ENCODE results near the gene ETV5. TPM values are rescaled to one million over a fixed set of nuclear protein-coding genes. Genes with fewer than 3 reads are reported as not detected.

Gene ETV5
- total RNA-seq, 1 donor, result 42.3 TPM

- no peaks in the 10 kb centered on the region for H3K9me3 ChIP-seq (ENCODE audit: low read depth, low read length)
- H3K4me1 ChIP-seq (ENCODE audit: insufficient read depth, low read length), result peaks cover 21% of the 10 kb centered on the region
- peaks cover 31% of the 10 kb centered on the region for H3K36me3 ChIP-seq (ENCODE audit: insufficient read depth, low read length)
- peaks cover 4% of the 10 kb centered on the region for H4K20me1 ChIP-seq (ENCODE audit: insufficient read depth, low read length)
- DNase-seq (ENCODE audit: insufficient read length, low spot score, missing footprints), result no peak
- TF ChIP-seq CTCF (IDR thresholded peaks at IDR 0.05; ENCODE audit: extremely low read depth, low read depth, low read length), result no peak
- H3K27ac ChIP-seq (ENCODE audit: low read depth, low read length), result no peak overlapping the region
- no peaks in the 10 kb centered on the region for H3K27me3 ChIP-seq (ENCODE audit: insufficient read depth, low read length)
- H3K4me3 ChIP-seq (ENCODE audit: insufficient read depth, low read length), result no peak overlapping the region
- H2AFZ ChIP-seq (ENCODE audit: low read length), result no peak overlapping the region
- H3K79me2 ChIP-seq (ENCODE audit: insufficient read depth, low read length), result peaks cover 3% of the 10 kb centered on the region
- H3K4me2 ChIP-seq (ENCODE audit: insufficient read depth, low read length), result no peak overlapping the region
Observed at GRCh38 chr3:186096290-186096689, 12.6 kb downstream of the ETV5 start.

GRCh38 chr3:186095561-186096081 lies 13.3 kb downstream of the ETV5 start:
- Histone ChIP-seq H3K9me3 (ENCODE audit: low read depth, low read length) (no peaks in the 10 kb centered on the region), H3K27ac (ENCODE audit: low read depth, low read length) (no peak overlapping the region), H3K79me2 (ENCODE audit: insufficient read depth, low read length) (peaks cover 7% of the 10 kb centered on the region), H3K36me3 (ENCODE audit: insufficient read depth, low read length) (peaks cover 29% of the 10 kb centered on the region), H3K4me2 (ENCODE audit: insufficient read depth, low read length) (no peak overlapping the region), H3K4me3 (ENCODE audit: insufficient read depth, low read length) (no peak overlapping the region), H2AFZ (ENCODE audit: low read length) (no peak overlapping the region), H3K4me1 (ENCODE audit: insufficient read depth, low read length) (peaks cover 21% of the 10 kb centered on the region), H3K27me3 (ENCODE audit: insufficient read depth, low read length) (no peaks in the 10 kb centered on the region), H4K20me1 (ENCODE audit: insufficient read depth, low read length) (peaks cover 4% of the 10 kb centered on the region)
- no peak for DNase-seq (ENCODE audit: insufficient read length, low spot score, missing footprints)
- TF ChIP-seq CTCF (IDR thresholded peaks at IDR 0.05; ENCODE audit: extremely low read depth, low read depth, low read length), result no peak

GRCh38 chr3:186094696-186095425 lies 14.0 kb downstream of the ETV5 start:
- Histone ChIP-seq H2AFZ (ENCODE audit: low read length) (no peak overlapping the region), H3K4me3 (ENCODE audit: insufficient read depth, low read length) (no peak overlapping the region), H4K20me1 (ENCODE audit: insufficient read depth, low read length) (peaks cover 4% of the 10 kb centered on the region), H3K4me1 (ENCODE audit: insufficient read depth, low read length) (peaks cover 21% of the 10 kb centered on the region), H3K36me3 (ENCODE audit: insufficient read depth, low read length) (peaks cover 27% of the 10 kb centered on the region), H3K27ac (ENCODE audit: low read depth, low read length) (no peak overlapping the region), H3K27me3 (ENCODE audit: insufficient read depth, low read length) (no peaks in the 10 kb centered on the region), H3K79me2 (ENCODE audit: insufficient read depth, low read length) (peaks cover 9% of the 10 kb centered on the region), H3K4me2 (ENCODE audit: insufficient read depth, low read length) (no peak overlapping the region), H3K9me3 (ENCODE audit: low read depth, low read length) (no peaks in the 10 kb centered on the region)
- TF ChIP-seq CTCF (IDR thresholded peaks at IDR 0.05; ENCODE audit: extremely low read depth, low read depth, low read length), result no peak
- DNase-seq (ENCODE audit: insufficient read length, low spot score, missing footprints), result no peak

DNA sequence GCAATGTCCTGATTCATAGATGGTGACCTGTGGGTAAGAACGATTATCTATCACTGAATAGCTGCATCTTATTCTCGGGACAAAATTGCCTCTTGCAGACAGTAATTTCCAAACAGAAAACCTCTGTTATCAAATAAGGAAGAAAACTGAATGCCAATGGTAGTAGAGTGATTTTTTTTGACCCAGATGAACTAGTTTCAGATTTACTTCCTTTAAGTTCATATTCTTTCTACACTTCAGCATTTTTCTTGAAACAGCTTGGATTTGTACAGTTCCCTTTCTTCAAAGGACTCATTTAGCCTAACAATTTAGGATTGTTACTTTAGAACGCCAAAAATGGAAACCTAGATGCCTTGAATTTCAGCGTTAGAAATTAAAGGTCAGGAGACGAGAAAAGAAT lies 14.6 kb downstream of the ETV5 start:
- H3K4me1 ChIP-seq (ENCODE audit: insufficient read depth, low read length), result peaks cover 16% of the 10 kb centered on the region
- no peaks in the 10 kb centered on the region for H3K27me3 ChIP-seq (ENCODE audit: insufficient read depth, low read length)
- peaks cover 27% of the 10 kb centered on the region for H3K36me3 ChIP-seq (ENCODE audit: insufficient read depth, low read length)
- peaks cover 9% of the 10 kb centered on the region for H3K79me2 ChIP-seq (ENCODE audit: insufficient read depth, low read length)
- H3K4me2 ChIP-seq (ENCODE audit: insufficient read depth, low read length), result no peak overlapping the region
- H3K27ac ChIP-seq (ENCODE audit: low read depth, low read length), result no peak overlapping the region
- H4K20me1 ChIP-seq (ENCODE audit: insufficient read depth, low read length), result peaks cover 4% of the 10 kb centered on the region
- H3K4me3 ChIP-seq (ENCODE audit: insufficient read depth, low read length), result no peak overlapping the region
- TF ChIP-seq CTCF (IDR thresholded peaks at IDR 0.05; ENCODE audit: extremely low read depth, low read depth, low read length), result no peak
- DNase-seq (ENCODE audit: insufficient read length, low spot score, missing footprints), result no peak
- H2AFZ ChIP-seq (ENCODE audit: low read length), result no peak overlapping the region
- no peaks in the 10 kb centered on the region for H3K9me3 ChIP-seq (ENCODE audit: low read depth, low read length)

All from osteoblast (primary cell).